Stimulated activated CD8-positive, alpha-beta memory T cell treated with anti-CD3 and anti-CD28 coated beads, Interleukin-2, amount 100 ng/mL, for 1 hour (primary cell): Measurements from ENCODE around the gene MTX3.

ENCODE experiments used
- DNase-seq, 2 donors: peaks; one replicate each; pipeline ENCODE4 v3.0.0-alpha.2; 2020; ENCODE audit warnings: low read depth in 2 of 2

Gene MTX3

GRCh38 chr5:79936002-79936645 is 54.9 kb downstream of the MTX3 start:
- no peak for DNase-seq

- no peak for DNase-seq
Measured at GRCh38 chr5:79934681-79935080, 56.4 kb downstream of the MTX3 start.

GRCh38 chr5:79932510-79933504 is 58.3 kb downstream of the MTX3 start:
- DNase-seq, result no peak

- DNase-seq, result no peak
Measured at GRCh38 chr5:79931866-79932265, 59.2 kb downstream of the MTX3 start.

GRCh38 chr5:79931409-79931808 is 59.7 kb downstream of the MTX3 start:
- DNase-seq, result no peak

- DNase-seq, result no peak
Measured at GRCh38 chr5:79929095-79929494, 62.0 kb downstream of the MTX3 start.
